HepG2 (cell line): ENCODE data around the gene P2RY2. TPM values are rescaled to one million over a fixed set of nuclear protein-coding genes. Genes with fewer than 3 reads are reported as not detected.

Experiments used
- BRCA1 ChIP-seq: sonication (generic); formaldehyde crosslinking; IDR thresholded peaks from 2 replicates; pipeline ENCODE4 v1.4.0; 2020; ENCODE audit warnings: missing genetic modification reagents
- EEA1 ChIP-seq: sonication (generic); formaldehyde crosslinking; IDR thresholded peaks from 2 replicates; pipeline ENCODE4 v1.5.1; 2020; ENCODE audit warnings: mild to moderate bottlenecking, missing genetic modification reagents, borderline replicate concordance
- IRF2 ChIP-seq: IDR thresholded peaks from 2 replicates; pipeline ENCODE4 v1.6.1; 2018; ENCODE audit warnings: missing genetic modification reagents, missing compliant biosample characterization
- NRL ChIP-seq: sonication (generic); formaldehyde crosslinking; IDR thresholded peaks from 2 replicates; pipeline ENCODE4 v1.5.0; 2020; ENCODE audit warnings: missing genetic modification reagents, mild to moderate bottlenecking, moderate library complexity, borderline replicate concordance
- PPARG ChIP-seq: conservative IDR thresholded peaks from 2 replicates; pipeline ENCODE4 v1.6.1; 2016; ENCODE audit warnings: missing biosample characterization, missing genetic modification reagents
- ZFP36 ChIP-seq: fragments of 150-350 bp; IDR thresholded peaks from 2 replicates; pipeline ENCODE4 v1.6.1; 2018; ENCODE audit warnings: borderline replicate concordance, low read length, low read depth; ENCODE audit not compliant: partially characterized antibody
- ZNF121 ChIP-seq: sonication (generic); formaldehyde crosslinking; IDR thresholded peaks from 2 replicates; pipeline ENCODE4 v1.5.0; 2020; ENCODE audit warnings: mild to moderate bottlenecking, missing genetic modification reagents
- polyA plus RNA-seq, 8 experiments: library from polyadenylated mRNA; depleted of rRNA in 3 of 8; stranded (reverse) in 7 of 8; unstranded in 1 of 8; fragments of >200 nt; fragmentation: Illumina TruSeq in 4 of 8; extraction: Trizol in 4 of 8; gene quantifications; 2 replicates each; pipeline versions ENCODE4 v1.2.1 to v1.2.3, GENCODE V29; 2011 to 2016; ENCODE audit warnings: low read depth in 4 of 8, missing spikeins in 1 of 8, mixed read lengths in 1 of 8; ENCODE audit not compliant: insufficient read depth in 1 of 8
- total RNA-seq, 5 experiments: library from RNA; depleted of rRNA; stranded (reverse); fragments of >200 nt; fragmentation: Illumina TruSeq; extraction: Trizol; gene quantifications; 2 replicates each; pipeline ENCODE4 v1.2.3, GENCODE V29; 2016; ENCODE audit warnings: low read depth in 1 of 5
- TF ChIP-seq, protein P1 (sequence below): IDR thresholded peaks from 2 replicates; pipeline ENCODE4 v1.6.1; 2016; ENCODE audit warnings: mild to moderate bottlenecking
- TF ChIP-seq, protein P2 (sequence below): sonication (generic); formaldehyde crosslinking; IDR thresholded peaks from 2 replicates; pipeline ENCODE4 v1.5.0; 2020; ENCODE audit warnings: missing genetic modification reagents
- TF ChIP-seq, protein P3 (sequence below): sonication (generic); formaldehyde crosslinking; IDR thresholded peaks from 2 replicates; pipeline ENCODE4 v1.5.0; 2020; ENCODE audit warnings: missing genetic modification reagents, mild to moderate bottlenecking, borderline replicate concordance
- TF ChIP-seq, protein P4 (sequence below): IDR thresholded peaks from 2 replicates; pipeline ENCODE4 v1.6.1; 2012; ENCODE audit warnings: low read depth, low read length, improper control_type of control experiment
- TF ChIP-seq, protein P5 (sequence below), 2 experiments: fragments of 450-650 bp in 1 of 2; sonication (generic) in 1 of 2; formaldehyde crosslinking in 1 of 2; IDR thresholded peaks; 2 replicates each; pipeline versions ENCODE4 v1.6.1 to v1.8.0; 2016 to 2022; ENCODE audit warnings: antibody characterized with exemption in 1 of 2, mild to moderate bottlenecking in 1 of 2, missing genetic modification reagents in 1 of 2

Gene P2RY2
- total and polyA plus RNA-seq, 2 of the 13 experiments (the other 11 are each of a cell fraction or from before 2014, with no cell fraction given) = 0.95 to 3.1 TPM

DNA sequence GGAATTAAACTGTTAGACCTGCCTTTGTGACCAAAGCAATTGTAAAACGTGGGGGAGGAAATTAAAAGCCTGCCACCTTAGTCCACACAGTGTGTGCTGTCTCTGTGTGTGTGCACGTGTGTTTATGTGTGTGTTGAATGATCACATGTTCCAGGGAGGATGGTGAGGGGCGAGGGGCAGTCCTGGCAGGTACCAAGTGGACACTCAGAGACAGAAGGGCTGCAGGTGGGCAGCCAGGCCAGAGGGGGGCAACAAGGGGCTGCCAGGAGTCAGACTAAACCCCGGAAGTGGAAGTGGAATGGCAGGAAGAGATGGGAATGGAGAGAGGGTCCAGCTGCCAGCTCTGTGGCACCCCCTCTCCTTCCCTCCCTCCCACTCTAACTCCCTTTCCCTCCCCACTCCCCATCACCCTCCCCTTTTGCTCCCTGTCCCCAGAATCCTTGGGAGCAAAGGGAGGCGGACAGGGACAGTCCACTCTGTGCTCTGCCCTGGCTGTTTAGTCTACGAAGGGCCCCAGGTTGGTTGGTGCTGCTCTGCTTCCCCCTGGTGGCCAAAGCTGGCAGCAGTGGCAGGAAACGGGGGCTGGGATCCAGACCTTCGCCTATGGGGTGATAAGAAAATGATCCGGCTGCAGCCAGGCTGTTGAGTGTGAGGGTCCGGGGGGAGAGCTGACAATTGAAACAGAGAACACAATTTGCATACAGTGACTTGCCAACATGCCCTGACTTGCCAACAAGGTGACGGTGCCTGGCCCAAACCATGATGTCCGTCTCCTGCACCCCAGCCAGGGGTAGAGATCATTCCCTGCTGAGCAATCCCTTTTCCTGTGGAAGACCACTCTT lies 24.4 kb downstream of the P2RY2 start (continued):
- TF ChIP-seq, protein P1, sequence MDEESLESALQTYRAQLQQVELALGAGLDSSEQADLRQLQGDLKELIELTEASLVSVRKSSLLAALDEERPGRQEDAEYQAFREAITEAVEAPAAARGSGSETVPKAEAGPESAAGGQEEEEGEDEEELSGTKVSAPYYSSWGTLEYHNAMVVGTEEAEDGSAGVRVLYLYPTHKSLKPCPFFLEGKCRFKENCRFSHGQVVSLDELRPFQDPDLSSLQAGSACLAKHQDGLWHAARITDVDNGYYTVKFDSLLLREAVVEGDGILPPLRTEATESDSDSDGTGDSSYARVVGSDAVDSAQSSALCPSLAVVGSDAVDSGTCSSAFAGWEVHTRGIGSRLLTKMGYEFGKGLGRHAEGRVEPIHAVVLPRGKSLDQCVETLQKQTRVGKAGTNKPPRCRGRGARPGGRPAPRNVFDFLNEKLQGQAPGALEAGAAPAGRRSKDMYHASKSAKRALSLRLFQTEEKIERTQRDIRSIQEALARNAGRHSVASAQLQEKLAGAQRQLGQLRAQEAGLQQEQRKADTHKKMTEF (CRISPR knock-in tag) = peak; percentile 77; the same call in 1 of the 2 replicates
- TF ChIP-seq, protein P2, sequence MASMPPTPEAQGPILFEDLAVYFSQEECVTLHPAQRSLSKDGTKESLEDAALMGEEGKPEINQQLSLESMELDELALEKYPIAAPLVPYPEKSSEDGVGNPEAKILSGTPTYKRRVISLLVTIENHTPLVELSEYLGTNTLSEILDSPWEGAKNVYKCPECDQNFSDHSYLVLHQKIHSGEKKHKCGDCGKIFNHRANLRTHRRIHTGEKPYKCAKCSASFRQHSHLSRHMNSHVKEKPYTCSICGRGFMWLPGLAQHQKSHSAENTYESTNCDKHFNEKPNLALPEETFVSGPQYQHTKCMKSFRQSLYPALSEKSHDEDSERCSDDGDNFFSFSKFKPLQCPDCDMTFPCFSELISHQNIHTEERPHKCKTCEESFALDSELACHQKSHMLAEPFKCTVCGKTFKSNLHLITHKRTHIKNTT = no peak
- TF ChIP-seq, protein P3, sequence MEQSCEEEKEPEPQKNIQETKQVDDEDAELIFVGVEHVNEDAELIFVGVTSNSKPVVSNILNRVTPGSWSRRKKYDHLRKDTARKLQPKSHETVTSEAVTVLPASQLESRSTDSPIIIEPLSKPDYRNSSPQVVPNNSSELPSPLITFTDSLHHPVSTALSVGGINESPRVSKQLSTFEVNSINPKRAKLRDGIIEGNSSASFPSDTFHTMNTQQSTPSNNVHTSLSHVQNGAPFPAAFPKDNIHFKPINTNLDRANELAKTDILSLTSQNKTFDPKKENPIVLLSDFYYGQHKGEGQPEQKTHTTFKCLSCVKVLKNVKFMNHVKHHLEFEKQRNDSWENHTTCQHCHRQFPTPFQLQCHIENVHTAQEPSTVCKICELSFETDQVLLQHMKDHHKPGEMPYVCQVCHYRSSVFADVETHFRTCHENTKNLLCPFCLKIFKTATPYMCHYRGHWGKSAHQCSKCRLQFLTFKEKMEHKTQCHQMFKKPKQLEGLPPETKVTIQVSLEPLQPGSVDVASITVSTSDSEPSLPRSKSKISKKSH (CRISPR knock-in tag) = no peak; the same call in 1 of the 2 replicates
- TF ChIP-seq EEA1 (CRISPR knock-in tag) (no peak), NRL (CRISPR knock-in tag) (no peak), ZNF121 (CRISPR knock-in tag) (0 out of 2 replicates have a peak, but pooled peaks have one; percentile 33), IRF2 (CRISPR knock-in tag) (0 out of 2 replicates have a peak, but pooled peaks have one; percentile 48), ZFP36 (no peak), PPARG (CRISPR knock-in tag) (peak; percentile 45), BRCA1 (CRISPR knock-in tag) (no peak)
- TF ChIP-seq, protein P4, sequence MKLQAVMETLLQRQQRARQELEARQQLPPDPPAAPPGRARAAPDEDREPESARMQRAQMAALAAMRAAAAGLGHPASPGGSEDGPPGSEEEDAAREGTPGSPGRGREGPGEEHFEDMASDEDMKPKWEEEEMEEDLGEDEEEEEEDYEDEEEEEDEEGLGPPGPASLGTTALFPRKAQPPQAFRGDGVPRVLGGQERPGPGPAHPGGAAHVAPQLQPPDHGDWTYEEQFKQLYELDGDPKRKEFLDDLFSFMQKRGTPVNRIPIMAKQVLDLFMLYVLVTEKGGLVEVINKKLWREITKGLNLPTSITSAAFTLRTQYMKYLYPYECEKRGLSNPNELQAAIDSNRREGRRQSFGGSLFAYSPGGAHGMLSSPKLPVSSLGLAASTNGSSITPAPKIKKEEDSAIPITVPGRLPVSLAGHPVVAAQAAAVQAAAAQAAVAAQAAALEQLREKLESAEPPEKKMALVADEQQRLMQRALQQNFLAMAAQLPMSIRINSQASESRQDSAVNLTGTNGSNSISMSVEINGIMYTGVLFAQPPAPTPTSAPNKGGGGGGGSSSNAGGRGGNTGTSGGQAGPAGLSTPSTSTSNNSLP = 0 out of 2 replicates have a peak, but pooled peaks have one; percentile 9
- TF ChIP-seq, protein P5, sequence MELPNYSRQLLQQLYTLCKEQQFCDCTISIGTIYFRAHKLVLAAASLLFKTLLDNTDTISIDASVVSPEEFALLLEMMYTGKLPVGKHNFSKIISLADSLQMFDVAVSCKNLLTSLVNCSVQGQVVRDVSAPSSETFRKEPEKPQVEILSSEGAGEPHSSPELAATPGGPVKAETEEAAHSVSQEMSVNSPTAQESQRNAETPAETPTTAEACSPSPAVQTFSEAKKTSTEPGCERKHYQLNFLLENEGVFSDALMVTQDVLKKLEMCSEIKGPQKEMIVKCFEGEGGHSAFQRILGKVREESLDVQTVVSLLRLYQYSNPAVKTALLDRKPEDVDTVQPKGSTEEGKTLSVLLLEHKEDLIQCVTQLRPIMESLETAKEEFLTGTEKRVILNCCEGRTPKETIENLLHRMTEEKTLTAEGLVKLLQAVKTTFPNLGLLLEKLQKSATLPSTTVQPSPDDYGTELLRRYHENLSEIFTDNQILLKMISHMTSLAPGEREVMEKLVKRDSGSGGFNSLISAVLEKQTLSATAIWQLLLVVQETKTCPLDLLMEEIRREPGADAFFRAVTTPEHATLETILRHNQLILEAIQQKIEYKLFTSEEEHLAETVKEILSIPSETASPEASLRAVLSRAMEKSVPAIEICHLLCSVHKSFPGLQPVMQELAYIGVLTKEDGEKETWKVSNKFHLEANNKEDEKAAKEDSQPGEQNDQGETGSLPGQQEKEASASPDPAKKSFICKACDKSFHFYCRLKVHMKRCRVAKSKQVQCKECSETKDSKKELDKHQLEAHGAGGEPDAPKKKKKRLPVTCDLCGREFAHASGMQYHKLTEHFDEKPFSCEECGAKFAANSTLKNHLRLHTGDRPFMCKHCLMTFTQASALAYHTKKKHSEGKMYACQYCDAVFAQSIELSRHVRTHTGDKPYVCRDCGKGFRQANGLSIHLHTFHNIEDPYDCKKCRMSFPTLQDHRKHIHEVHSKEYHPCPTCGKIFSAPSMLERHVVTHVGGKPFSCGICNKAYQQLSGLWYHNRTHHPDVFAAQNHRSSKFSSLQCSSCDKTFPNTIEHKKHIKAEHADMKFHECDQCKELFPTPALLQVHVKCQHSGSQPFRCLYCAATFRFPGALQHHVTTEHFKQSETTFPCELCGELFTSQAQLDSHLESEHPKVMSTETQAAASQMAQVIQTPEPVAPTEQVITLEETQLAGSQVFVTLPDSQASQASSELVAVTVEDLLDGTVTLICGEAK (IDR thresholded peaks at IDR 0.05) = no peak
- TF ChIP-seq, protein P5 (CRISPR knock-in tag; IDR thresholded peaks at IDR 0.05) = no peak
